Stomach (tissue), 4 donors: ENCODE results near the gene ZNF516.

Experiments
- CTCF ChIP-seq, 7 experiments: fragments of 450-650 bp in 4 of 7; fragments of 200-600 bp in 3 of 7; sonication (generic) in 3 of 7; IDR thresholded peaks; one replicate each; pipeline ENCODE4 v1.5.1; 2016 to 2019; ENCODE audit warnings: antibody characterized with exemption in 7 of 7, control low read depth in 2 of 7, mild to moderate bottlenecking in 1 of 7
- EP300 ChIP-seq: sonication (generic); formaldehyde crosslinking; IDR thresholded peaks from one replicate; pipeline ENCODE4 v1.6.1; 2017; ENCODE audit warnings: antibody characterized with exemption
- POLR2A ChIP-seq, 4 donors: fragments of 450-650 bp; IDR thresholded peaks; one replicate each; pipeline ENCODE4 v1.6.1; 2016; ENCODE audit warnings: antibody characterized with exemption in 4 of 4, control low read depth in 2 of 4, mild to moderate bottlenecking in 1 of 4, moderate library complexity in 1 of 4
- POLR2AphosphoS5 ChIP-seq, 3 donors: sonication (generic); formaldehyde crosslinking; IDR thresholded peaks; one replicate each; pipeline ENCODE4 v1.6.1; 2016; ENCODE audit warnings: antibody characterized with exemption in 3 of 3

DNA sequence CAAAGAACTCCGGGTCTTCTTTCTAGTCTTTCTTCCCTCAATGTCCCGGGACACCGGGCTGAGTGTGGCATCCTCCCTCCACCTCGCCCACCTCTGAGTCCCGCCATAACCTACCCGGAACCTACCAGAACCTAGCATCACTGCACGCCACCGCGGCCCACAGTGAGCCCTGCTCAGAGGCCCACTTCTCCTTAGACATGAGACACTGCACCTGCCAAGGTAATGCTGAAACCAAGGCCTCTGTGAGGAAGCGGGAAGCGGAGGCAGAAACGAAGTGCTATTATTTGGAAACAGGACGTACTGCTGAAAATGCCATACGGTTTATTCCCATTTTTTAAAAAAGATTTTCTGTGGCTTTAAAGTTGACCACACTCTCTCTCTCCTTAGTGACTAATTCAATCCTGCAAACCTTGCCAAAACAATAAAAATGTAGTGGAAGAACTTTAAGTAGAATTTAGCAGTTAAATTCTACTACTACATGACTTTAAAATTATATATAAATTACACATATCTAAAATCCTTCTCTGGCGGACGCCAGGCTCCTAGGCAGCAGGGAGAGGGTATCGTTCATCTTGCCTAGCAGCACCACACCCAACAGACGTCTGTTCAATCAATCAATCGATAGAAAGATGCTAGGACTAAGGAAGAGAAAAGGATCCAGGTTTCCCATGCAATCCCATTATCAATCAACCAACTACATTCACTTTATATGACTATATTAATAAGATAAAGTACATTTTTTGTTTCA, 82.0 kb downstream of the ZNF516 start:
- no peak for TF ChIP-seq CTCF (IDR thresholded peaks at IDR 0.05)
- TF ChIP-seq POLR2A (IDR thresholded peaks at IDR 0.05): no peak
- TF ChIP-seq EP300: no peak
- TF ChIP-seq POLR2AphosphoS5 (IDR thresholded peaks at IDR 0.05): no peak
